KMS-11 (cell line): ENCODE data around the gene TRAPPC2L.

ENCODE experiments used
- H2AFZ ChIP-seq: fragments of 200-600 bp; sonication (generic); 2 replicates; pipeline ENCODE4 v1.6.1; 2016; ENCODE audit warnings: antibody characterized with exemption, mixed run types, low read depth
- H3K27ac ChIP-seq: fragments of 200-600 bp; sonication (generic); 2 replicates; pipeline ENCODE4 v1.6.1; 2016; ENCODE audit warnings: mild to moderate bottlenecking, mixed run types
- H3K27me3 ChIP-seq: fragments of 200-600 bp; sonication (generic); 2 replicates; pipeline ENCODE4 v1.6.1; 2017; ENCODE audit warnings: mild to moderate bottlenecking, low read depth, mixed run types, moderate library complexity; ENCODE audit not compliant: insufficient read depth
- H3K36me3 ChIP-seq: fragments of 200-600 bp; sonication (generic); 2 replicates; pipeline ENCODE4 v1.6.1; 2017; ENCODE audit warnings: mild to moderate bottlenecking, mixed run types; ENCODE audit not compliant: insufficient read depth
- H3K4me1 ChIP-seq: fragments of 200-600 bp; sonication (generic); 2 replicates; pipeline ENCODE4 v1.6.1; 2016; ENCODE audit warnings: mild to moderate bottlenecking, low read depth, mixed run types; ENCODE audit not compliant: poor library complexity, severe bottlenecking
- H3K4me2 ChIP-seq: fragments of 200-600 bp; sonication (generic); 2 replicates; pipeline ENCODE4 v1.7.0; 2016; ENCODE audit warnings: mild to moderate bottlenecking, mixed run types
- H3K4me3 ChIP-seq: fragments of 200-600 bp; sonication (generic); IDR thresholded peaks from 2 replicates; pipeline ENCODE4 v1.6.1; 2017; ENCODE audit warnings: low read depth, low read length, mixed read lengths; ENCODE audit not compliant: insufficient read depth
- H3K79me2 ChIP-seq: fragments of 200-600 bp; sonication (generic); 2 replicates; pipeline ENCODE4 v1.6.1; 2016; ENCODE audit warnings: low read depth, mixed run types; ENCODE audit not compliant: insufficient read depth
- H3K9ac ChIP-seq: fragments of 200-600 bp; sonication (generic); 2 replicates; pipeline ENCODE4 v1.6.1; 2016; ENCODE audit warnings: mild to moderate bottlenecking, mixed run types
- H4K20me1 ChIP-seq: fragments of 200-600 bp; sonication (generic); 2 replicates; pipeline ENCODE4 v1.6.1; 2016; ENCODE audit warnings: mild to moderate bottlenecking, mixed run types; ENCODE audit not compliant: insufficient read depth
- TF ChIP-seq, protein P1 (sequence below): fragments of 200-600 bp; sonication (generic); conservative IDR thresholded peaks from 2 replicates; pipeline ENCODE4 v1.6.1; 2017; ENCODE audit warnings: low read depth, mild to moderate bottlenecking, antibody characterized with exemption, low read length, moderate library complexity, mixed read lengths

TRAPPC2L gene

GRCh38 chr16:88895335-88895734, 38.4 kb downstream of the TRAPPC2L start:
- H4K20me1 ChIP-seq, result no peaks in the 10 kb centered on the region
- TF ChIP-seq, protein P1, sequence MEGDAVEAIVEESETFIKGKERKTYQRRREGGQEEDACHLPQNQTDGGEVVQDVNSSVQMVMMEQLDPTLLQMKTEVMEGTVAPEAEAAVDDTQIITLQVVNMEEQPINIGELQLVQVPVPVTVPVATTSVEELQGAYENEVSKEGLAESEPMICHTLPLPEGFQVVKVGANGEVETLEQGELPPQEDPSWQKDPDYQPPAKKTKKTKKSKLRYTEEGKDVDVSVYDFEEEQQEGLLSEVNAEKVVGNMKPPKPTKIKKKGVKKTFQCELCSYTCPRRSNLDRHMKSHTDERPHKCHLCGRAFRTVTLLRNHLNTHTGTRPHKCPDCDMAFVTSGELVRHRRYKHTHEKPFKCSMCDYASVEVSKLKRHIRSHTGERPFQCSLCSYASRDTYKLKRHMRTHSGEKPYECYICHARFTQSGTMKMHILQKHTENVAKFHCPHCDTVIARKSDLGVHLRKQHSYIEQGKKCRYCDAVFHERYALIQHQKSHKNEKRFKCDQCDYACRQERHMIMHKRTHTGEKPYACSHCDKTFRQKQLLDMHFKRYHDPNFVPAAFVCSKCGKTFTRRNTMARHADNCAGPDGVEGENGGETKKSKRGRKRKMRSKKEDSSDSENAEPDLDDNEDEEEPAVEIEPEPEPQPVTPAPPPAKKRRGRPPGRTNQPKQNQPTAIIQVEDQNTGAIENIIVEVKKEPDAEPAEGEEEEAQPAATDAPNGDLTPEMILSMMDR, result no peak
- no peak overlapping the region for H2AFZ ChIP-seq
- H3K27ac ChIP-seq, result no peak overlapping the region
- H3K36me3 ChIP-seq, result no peaks in the 10 kb centered on the region
- H3K27me3 ChIP-seq, result peaks cover 69% of the 10 kb centered on the region
- H3K9ac ChIP-seq, result no peak overlapping the region
- H3K4me1 ChIP-seq, result no peaks in the 10 kb centered on the region
- no peak overlapping the region for H3K4me3 ChIP-seq
- no peak overlapping the region for H3K4me2 ChIP-seq
- H3K79me2 ChIP-seq, result no peaks in the 10 kb centered on the region

GRCh38 chr16:88896238-88897070, 39.5 kb downstream of the TRAPPC2L start:
- H3K79me2 ChIP-seq, result no peaks in the 10 kb centered on the region
- no peaks in the 10 kb centered on the region for H3K36me3 ChIP-seq
- TF ChIP-seq, protein P1, result no peak
- no peak overlapping the region for H2AFZ ChIP-seq
- no peak overlapping the region for H3K27ac ChIP-seq
- no peak overlapping the region for H3K9ac ChIP-seq
- no peaks in the 10 kb centered on the region for H4K20me1 ChIP-seq
- no peak overlapping the region for H3K4me2 ChIP-seq
- H3K4me3 ChIP-seq, result no peak overlapping the region
- H3K27me3 ChIP-seq, result peaks cover 66% of the 10 kb centered on the region
- no peaks in the 10 kb centered on the region for H3K4me1 ChIP-seq

GRCh38 chr16:88897696-88898425, 40.9 kb downstream of the TRAPPC2L start:
- peaks cover 11% of the 10 kb centered on the region for H3K4me1 ChIP-seq
- no peaks in the 10 kb centered on the region for H3K36me3 ChIP-seq
- H3K27ac ChIP-seq, result no peak overlapping the region
- H4K20me1 ChIP-seq, result no peaks in the 10 kb centered on the region
- H3K9ac ChIP-seq, result no peak overlapping the region
- no peak overlapping the region for H3K4me3 ChIP-seq
- H3K79me2 ChIP-seq, result no peaks in the 10 kb centered on the region
- no peak overlapping the region for H2AFZ ChIP-seq
- H3K27me3 ChIP-seq, result peaks cover 54% of the 10 kb centered on the region
- H3K4me2 ChIP-seq, result no peak overlapping the region
- TF ChIP-seq, protein P1, result no peak

DNA sequence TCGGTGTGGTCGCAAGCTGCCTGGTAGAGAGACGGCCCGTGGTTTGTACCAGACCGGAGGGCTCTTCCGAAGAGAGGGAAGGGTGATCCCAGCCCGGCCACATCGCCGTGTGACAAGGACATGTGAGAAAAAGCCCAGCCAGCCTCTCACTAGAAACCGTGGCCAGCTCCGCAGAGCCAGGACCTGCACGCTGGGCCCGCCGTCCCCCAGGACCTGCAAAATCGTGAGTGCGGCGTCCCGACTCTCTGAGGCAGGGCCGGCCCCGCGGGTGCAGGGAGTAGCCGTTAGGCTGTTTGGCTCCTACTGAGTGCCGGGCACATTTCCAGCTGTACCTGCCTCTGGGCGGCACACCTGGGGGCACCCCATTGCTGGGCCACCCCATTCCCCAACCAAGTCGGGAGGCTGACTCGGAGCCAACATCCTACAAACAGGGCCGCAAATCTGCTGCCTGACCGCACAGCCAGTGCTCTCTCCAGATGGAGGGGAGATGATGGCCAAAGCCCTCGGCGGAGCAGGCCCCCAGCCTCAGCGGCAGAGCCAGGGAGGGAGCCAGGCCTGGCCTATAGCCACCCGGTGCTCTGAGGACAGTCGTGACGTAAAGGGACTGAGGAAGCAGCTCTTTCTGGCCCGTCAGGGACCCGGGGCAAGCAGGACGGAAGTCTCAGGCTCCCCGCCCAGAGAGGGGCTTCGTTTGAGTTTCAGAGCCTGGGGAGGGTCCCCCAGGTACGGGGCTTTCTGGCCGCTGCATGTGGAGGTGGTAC, 43.2 kb downstream of the TRAPPC2L start:
- H3K4me2 ChIP-seq, result no peak overlapping the region
- H3K4me1 ChIP-seq, result peaks cover 11% of the 10 kb centered on the region
- H3K36me3 ChIP-seq, result no peaks in the 10 kb centered on the region
- TF ChIP-seq, protein P1, result no peak
- H4K20me1 ChIP-seq, result no peaks in the 10 kb centered on the region
- H3K9ac ChIP-seq, result no peak overlapping the region
- H3K79me2 ChIP-seq, result no peaks in the 10 kb centered on the region
- no peak overlapping the region for H2AFZ ChIP-seq
- no peak overlapping the region for H3K27ac ChIP-seq
- no peak overlapping the region for H3K4me3 ChIP-seq
- peaks cover 51% of the 10 kb centered on the region for H3K27me3 ChIP-seq
